Nucleus accumbens (tissue), 56 donors: Measurements from ENCODE around the gene THSD7A.

Source experiments
- DNase-seq, 56 donors: peaks; one replicate each; lab custom pipeline; 2025; lab: John Stamatoyannopoulos, UW

THSD7A gene

GRCh38 chr7:11592699-11593098 lies 239.3 kb downstream of the THSD7A start:
- no peak for DNase-seq

- DNase-seq = no peak
These were observed 240.1 kb downstream of the THSD7A start for GRCh38 chr7:11591943-11592342.

GRCh38 chr7:11591055-11591633 lies 240.9 kb downstream of the THSD7A start:
- DNase-seq = no peak

- no peak for DNase-seq
These were observed 242.7 kb downstream of the THSD7A start for GRCh38 chr7:11589251-11589650.

- no peak for DNase-seq
These were observed 244.2 kb downstream of the THSD7A start for GRCh38 chr7:11587814-11588213.

- DNase-seq = no peak
These were observed 244.9 kb downstream of the THSD7A start for GRCh38 chr7:11587048-11587447.

- no peak for DNase-seq
These were observed 247.5 kb downstream of the THSD7A start for GRCh38 chr7:11584406-11585031.

GRCh38 chr7:11579141-11579540 lies 252.9 kb downstream of the THSD7A start:
- no peak for DNase-seq

GRCh38 chr7:11576310-11576709 lies 255.7 kb downstream of the THSD7A start:
- no peak for DNase-seq

- no peak for DNase-seq
These were observed 258.8 kb downstream of the THSD7A start for GRCh38 chr7:11573128-11573750.

GRCh38 chr7:11570922-11571550 lies 261.0 kb downstream of the THSD7A start:
- no peak for DNase-seq

- no peak for DNase-seq
These were observed 261.8 kb downstream of the THSD7A start for GRCh38 chr7:11570205-11570604.

- DNase-seq = no peak
These were observed 264.4 kb downstream of the THSD7A start for GRCh38 chr7:11567571-11567970.

GRCh38 chr7:11557627-11558026 lies 274.4 kb downstream of the THSD7A start:
- no peak for DNase-seq

GRCh38 chr7:11552676-11553296 lies 279.2 kb downstream of the THSD7A start:
- DNase-seq = no peak

GRCh38 chr7:11551470-11551869 lies 280.5 kb downstream of the THSD7A start:
- no peak for DNase-seq

- no peak for DNase-seq
These were observed 283.5 kb downstream of the THSD7A start for GRCh38 chr7:11548532-11548931.

- DNase-seq = no peak
These were observed 290.7 kb downstream of the THSD7A start for GRCh38 chr7:11541330-11541729.

- no peak for DNase-seq
These were observed 291.7 kb downstream of the THSD7A start for GRCh38 chr7:11540271-11540761.

GRCh38 chr7:11539853-11540252 lies 292.1 kb downstream of the THSD7A start:
- DNase-seq = no peak

GRCh38 chr7:11538751-11539299 lies 293.2 kb downstream of the THSD7A start:
- DNase-seq = no peak
